NCI-H1930 (cell line): ENCODE measurements around the gene SULT1A1.
"Not testable (repeated sequence)": the region's sequence is repeated elsewhere in the genome, so short reads cannot be mapped to it uniquely, and the experiment has no call there.

Experiments
- DNase-seq, 2 experiments: peaks; one replicate each; lab custom pipeline; 2025; lab: John Stamatoyannopoulos, UW

SULT1A1 gene

GRCh38 chr16:28608867-28609596 is 812 bp downstream of the SULT1A1 start:
- not testable (repeated sequence) for DNase-seq

GRCh38 chr16:28608496-28608808 is 1.4 kb downstream of the SULT1A1 start:
- not testable (repeated sequence) for DNase-seq

GRCh38 chr16:28607681-28608495 is 2.0 kb downstream of the SULT1A1 start:
- DNase-seq: not testable (repeated sequence)

GRCh38 chr16:28607116-28607623 is 2.7 kb downstream of the SULT1A1 start:
- no peak for DNase-seq

- no peak for DNase-seq
Measured at GRCh38 chr16:28606291-28607115, 3.3 kb downstream of the SULT1A1 start.

GRCh38 chr16:28604186-28604565 is 5.7 kb downstream of the SULT1A1 start:
- DNase-seq: no peak

- no peak for DNase-seq
Measured at GRCh38 chr16:28603381-28604185, 6.3 kb downstream of the SULT1A1 start.

GRCh38 chr16:28602529-28602928 is 7.3 kb downstream of the SULT1A1 start:
- no peak for DNase-seq

GRCh38 chr16:28602062-28602461 is 7.8 kb downstream of the SULT1A1 start:
- DNase-seq: not testable (repeated sequence)

- DNase-seq: not testable (repeated sequence)
Measured at GRCh38 chr16:28601589-28601988, 8.3 kb downstream of the SULT1A1 start.

- DNase-seq: not testable (repeated sequence)
Measured at GRCh38 chr16:28600965-28601364, 8.9 kb downstream of the SULT1A1 start.

GRCh38 chr16:28599377-28600285 is 10.2 kb downstream of the SULT1A1 start:
- DNase-seq: not testable (repeated sequence)

GRCh38 chr16:28597692-28598261 is 12.1 kb downstream of the SULT1A1 start:
- no peak for DNase-seq

- DNase-seq: no peak
Measured at GRCh38 chr16:28596840-28597691, 12.8 kb downstream of the SULT1A1 start, which contains the start of gene SULT1A2. SULT1A2 (minus strand) TSS chr16:28597050; CDS start chr16:28595930, 1,120 bp downstream.

GRCh38 chr16:28596115-28596630 is 13.7 kb downstream of the SULT1A1 start:
- DNase-seq: no peak

GRCh38 chr16:28595451-28595850 is 14.4 kb downstream of the SULT1A1 start:
- DNase-seq: not testable (repeated sequence)

- no peak for DNase-seq
Measured at GRCh38 chr16:28592979-28593553, 16.8 kb downstream of the SULT1A1 start.

- DNase-seq: no peak
Measured at GRCh38 chr16:28592511-28592910, 17.3 kb downstream of the SULT1A1 start.
